Urinary bladder (tissue), 4 donors: Measurements from ENCODE around the gene MLST8. TPM values are rescaled to one million over a fixed set of nuclear protein-coding genes. Genes with fewer than 3 reads are reported as not detected.

Source experiments
- DNase-seq: peaks from one replicate; pipeline ENCODE4 v3.0.0-alpha.2; 2015; ENCODE audit errors: extremely low spot score
- H3K27ac ChIP-seq: one replicate; pipeline ENCODE4 v1.5.1; 2013; ENCODE audit warnings: low read depth, mild to moderate bottlenecking, moderate library complexity
- H3K36me3 ChIP-seq: one replicate; pipeline ENCODE4 v1.6.1; 2013; ENCODE audit warnings: mild to moderate bottlenecking, moderate library complexity; ENCODE audit not compliant: insufficient read depth
- H3K4me1 ChIP-seq: one replicate; pipeline ENCODE4 v1.6.1; 2013; ENCODE audit warnings: mild to moderate bottlenecking, moderate library complexity; ENCODE audit not compliant: insufficient read depth
- H3K4me3 ChIP-seq: one replicate; pipeline ENCODE4 v1.5.1; 2013; ENCODE audit warnings: low read depth, low read length
- WGBS: extraction: QIAGEN DNeasy Blood & Tissue Kit; methylation state at CpG from one replicate; pipeline ENCODE4 v1.1.7; 2013; 5-methylcytosine and 5-hydroxymethylcytosine counted together
- polyA plus RNA-seq: library from polyadenylated mRNA; stranded (reverse); fragments of 200-250 nt; gene quantifications from one replicate; pipeline ENCODE4 v1.2.3, GENCODE V29; 2013
- total RNA-seq: library from RNA; depleted of rRNA; stranded (reverse); fragments of >200 nt; gene quantifications from one replicate; pipeline ENCODE4 v1.2.3, GENCODE V29; 2014
- donor health status: healthy with polysubstance abuse.
- donor health status: healthy.

Gene MLST8
- total and polyA plus RNA-seq, 2 donors: 9.3 to 50.4 TPM

DNA sequence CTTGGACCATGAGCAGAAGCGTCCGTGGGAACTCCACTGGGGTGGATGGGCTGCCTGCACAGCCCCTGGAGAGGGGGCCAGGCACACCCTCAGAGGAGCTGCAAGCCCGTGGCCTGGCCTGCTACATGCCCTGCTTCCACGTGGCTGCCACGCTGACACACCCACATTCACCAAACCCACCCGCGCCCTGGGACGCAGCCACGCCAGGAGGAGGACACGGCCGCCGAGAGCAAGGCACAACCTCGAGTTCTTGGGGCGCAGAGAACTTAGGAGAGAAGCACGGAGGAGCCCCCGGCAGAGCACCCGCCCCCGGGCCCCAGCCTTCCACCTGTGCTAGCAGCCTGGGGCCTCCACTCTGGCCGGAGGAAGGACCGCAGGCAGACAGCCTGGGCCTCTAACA, 27.7 kb upstream of the MLST8 start:
- H3K4me1 ChIP-seq: no peaks in the 10 kb centered on the region
- peaks cover 14% of the 10 kb centered on the region for H3K36me3 ChIP-seq
- no peak overlapping the region for H3K27ac ChIP-seq
- WGBS: 92% methylated on average over 20 of the region's 20 CpGs
- H3K4me3 ChIP-seq: no peak overlapping the region
- no peak for DNase-seq

DNA sequence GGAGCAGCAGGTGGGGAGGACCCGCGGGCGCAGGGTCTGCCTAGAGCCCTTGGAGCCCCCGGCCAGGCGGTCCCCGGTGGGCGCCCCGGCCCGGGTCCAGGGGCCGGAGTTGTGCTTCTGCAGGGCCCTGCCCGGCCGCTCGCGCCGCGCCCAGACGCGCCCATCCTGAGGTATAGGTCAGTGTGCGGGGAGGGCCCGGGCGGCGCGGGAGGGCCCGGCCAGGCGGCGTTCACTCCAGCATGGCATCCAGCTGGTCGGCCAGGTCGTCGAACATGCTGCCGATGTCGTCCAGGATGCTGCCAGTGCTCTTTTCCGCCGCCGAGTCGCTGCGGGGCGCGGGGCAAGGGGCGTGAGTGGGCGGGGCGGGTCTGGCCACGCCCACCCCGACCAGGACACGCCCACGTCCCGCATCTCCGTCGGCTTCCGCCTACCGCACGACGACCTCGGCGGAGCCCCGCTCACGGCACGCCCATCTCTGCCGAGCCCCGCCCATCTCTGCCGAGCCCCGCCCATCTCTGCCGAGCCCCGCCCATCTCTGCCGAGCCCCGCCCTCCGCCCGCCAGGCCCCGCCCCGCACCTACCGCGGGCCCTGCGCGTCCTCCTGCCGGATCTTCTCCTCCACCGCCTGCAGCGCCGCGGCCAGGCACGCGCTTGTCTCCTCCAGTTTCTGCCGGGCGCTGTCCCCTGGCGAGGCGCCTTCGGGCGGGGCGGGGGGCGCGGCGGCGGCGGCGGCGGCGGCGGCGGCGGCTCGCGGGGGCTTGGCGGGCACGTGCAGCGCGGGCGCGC, 26.7 kb upstream of the MLST8 start:
- H3K4me1 ChIP-seq: no peaks in the 10 kb centered on the region
- WGBS: 32% methylated on average over 106 of the region's 106 CpGs
- H3K27ac ChIP-seq: no peak overlapping the region
- H3K4me3 ChIP-seq: no peak overlapping the region
- DNase-seq: no peak
- H3K36me3 ChIP-seq: peaks cover 10% of the 10 kb centered on the region

DNA sequence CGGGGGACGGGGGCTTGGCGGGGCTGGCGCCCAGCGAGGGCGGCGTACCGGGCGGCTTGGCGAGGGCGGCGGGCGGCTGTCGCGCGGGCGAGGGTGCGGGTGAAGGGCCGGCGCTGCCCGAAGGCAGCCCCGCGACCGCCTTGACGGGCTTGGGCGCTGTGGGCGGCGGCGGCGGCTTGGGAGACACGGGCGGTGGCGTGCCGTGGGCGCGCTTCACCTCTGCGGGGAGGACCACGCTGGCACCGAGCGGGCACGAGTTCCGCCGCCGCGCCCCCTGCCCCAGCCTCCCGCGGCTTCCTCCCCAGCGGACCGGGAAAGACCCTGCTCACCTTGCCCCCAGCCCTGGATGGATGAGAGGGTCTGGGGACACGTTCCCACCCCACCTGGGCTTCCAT, 26.1 kb upstream of the MLST8 start:
- Histone ChIP-seq H3K36me3 (peaks cover 7% of the 10 kb centered on the region), H3K4me1 (no peaks in the 10 kb centered on the region), H3K27ac (no peak overlapping the region), H3K4me3 (no peak overlapping the region)
- DNase-seq: no peak
- WGBS: 30% methylated on average over 50 of the region's 50 CpGs

DNA sequence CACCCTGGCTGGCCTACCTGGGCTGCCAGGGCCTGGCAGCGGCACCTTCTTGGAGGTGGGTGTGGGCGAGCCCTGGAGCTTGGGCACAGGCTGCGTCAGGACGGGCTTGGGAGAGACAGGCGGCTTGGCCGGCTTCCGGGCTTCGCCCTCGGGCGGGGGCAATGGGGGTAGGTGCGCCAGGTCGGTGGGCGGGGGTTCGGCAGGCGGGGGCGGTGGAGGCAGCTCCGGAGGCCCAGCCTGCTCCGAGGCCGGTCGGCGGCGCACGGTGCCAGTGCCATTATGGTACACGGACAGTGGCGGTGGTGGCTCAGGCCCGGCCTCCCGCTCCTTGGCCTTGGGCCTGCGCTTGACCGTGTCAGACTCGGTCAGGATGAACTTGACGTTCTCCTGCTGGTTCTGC, 25.7 kb upstream of the MLST8 start:
- no peak for DNase-seq
- no peak overlapping the region for H3K27ac ChIP-seq
- no peaks in the 10 kb centered on the region for H3K4me1 ChIP-seq
- H3K36me3 ChIP-seq: peaks cover 7% of the 10 kb centered on the region
- 94% methylated on average over 31 of the region's 31 CpGs for WGBS
- no peak overlapping the region for H3K4me3 ChIP-seq

DNA sequence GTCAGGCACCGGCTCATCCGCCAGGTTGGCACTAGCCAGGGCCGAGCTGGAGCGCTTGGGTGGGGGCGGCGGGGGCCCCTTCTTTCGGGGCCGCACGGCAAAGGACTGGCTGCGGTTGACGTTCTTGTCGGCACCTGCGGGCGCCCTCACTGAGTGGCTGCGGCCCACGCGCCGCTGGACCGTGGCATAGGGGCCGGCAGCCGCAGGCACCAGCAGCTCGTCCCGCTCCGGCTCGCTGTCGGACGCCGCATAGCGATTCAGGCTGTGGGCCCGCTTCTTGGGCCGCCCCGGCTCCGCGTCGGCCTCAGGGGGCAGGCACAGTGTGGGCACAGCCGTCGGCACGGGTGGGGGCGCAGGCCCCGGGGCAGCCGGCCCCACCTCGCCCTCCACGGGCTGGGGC, 24.8 kb upstream of the MLST8 start:
- WGBS: 94% methylated on average over 43 of the region's 43 CpGs

DNA sequence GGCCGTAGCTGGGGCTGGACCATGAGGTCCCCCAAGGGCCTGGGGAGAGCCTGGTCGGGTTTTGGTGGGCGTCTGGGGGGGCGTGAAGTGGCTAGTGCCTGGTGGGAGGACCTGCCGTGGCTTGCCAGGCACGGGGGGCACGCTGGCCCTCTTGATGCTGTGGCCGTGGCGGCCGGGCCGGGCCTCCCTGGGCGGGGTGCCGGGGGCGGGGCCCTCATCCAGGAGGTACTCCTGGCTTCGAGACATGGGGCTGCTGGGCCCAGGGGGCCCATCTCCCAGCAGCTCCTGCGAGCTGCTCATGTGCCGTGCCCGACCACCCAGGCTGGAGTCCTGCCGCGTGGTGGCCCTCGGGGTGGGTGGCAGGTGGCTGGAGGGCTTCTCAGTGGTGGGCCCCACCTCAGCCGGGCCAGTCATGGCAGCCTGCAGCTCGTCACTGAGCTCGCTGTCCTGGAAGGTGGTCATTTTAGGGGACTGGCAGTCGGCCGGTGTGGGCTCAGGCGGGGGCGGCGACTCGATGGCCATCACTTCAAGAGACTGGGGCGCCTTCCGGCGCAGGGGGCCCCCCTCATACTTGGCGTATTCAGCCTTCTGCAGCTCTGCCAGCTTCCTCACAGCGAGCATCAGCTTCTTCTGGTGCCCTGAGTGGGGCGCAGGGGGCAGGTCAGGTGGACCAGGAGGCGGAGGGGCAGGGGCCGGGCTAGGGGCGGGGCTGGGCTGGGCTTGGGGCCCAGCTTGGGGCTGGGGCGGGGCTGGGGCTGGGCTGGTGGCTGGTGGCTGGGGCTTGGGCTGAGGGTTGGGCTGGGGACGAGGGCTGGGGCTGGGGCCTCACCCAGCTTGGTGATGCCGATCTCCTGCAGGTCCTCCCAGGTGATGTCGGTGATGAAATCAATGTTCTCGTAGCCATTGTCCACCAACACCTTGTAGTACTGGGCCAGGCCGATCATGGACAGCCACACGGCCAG, 24.0 kb upstream of the MLST8 start:
- H3K4me1 ChIP-seq: no peaks in the 10 kb centered on the region
- no peak for DNase-seq
- no peak overlapping the region for H3K4me3 ChIP-seq
- no peaks in the 10 kb centered on the region for H3K36me3 ChIP-seq
- 83% methylated on average over 46 of the region's 46 CpGs for WGBS
- no peak overlapping the region for H3K27ac ChIP-seq

More for the DNA sequence above, 24.8 kb upstream of the MLST8 start:
- peaks cover 3% of the 10 kb centered on the region for H3K36me3 ChIP-seq
- no peak for DNase-seq
- H3K4me3 ChIP-seq: no peak overlapping the region
- no peaks in the 10 kb centered on the region for H3K4me1 ChIP-seq
- H3K27ac ChIP-seq: no peak overlapping the region

DNA sequence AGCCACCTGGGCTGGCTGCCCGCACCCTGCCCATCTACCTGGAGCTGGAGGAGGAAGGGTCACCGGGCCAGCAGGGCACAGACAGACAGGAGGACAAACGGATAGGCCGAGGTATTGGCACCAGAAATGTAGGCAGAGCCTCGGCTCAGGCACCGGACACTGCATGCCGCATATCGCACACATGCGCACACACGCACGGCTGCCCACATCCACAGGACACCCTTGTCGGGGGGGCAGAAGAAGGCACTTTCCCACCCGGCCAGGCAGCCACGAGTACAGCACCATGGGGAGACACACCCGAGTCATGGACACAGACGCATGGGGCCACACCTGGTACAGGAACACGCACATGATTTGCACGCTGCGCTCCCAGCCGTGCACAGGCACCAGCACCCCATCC, 23.3 kb upstream of the MLST8 start:
- no peaks in the 10 kb centered on the region for H3K36me3 ChIP-seq
- H3K27ac ChIP-seq: no peak overlapping the region
- DNase-seq: no peak
- no peaks in the 10 kb centered on the region for H3K4me1 ChIP-seq
- no peak overlapping the region for H3K4me3 ChIP-seq
- 92% methylated on average over 20 of the region's 20 CpGs for WGBS

DNA sequence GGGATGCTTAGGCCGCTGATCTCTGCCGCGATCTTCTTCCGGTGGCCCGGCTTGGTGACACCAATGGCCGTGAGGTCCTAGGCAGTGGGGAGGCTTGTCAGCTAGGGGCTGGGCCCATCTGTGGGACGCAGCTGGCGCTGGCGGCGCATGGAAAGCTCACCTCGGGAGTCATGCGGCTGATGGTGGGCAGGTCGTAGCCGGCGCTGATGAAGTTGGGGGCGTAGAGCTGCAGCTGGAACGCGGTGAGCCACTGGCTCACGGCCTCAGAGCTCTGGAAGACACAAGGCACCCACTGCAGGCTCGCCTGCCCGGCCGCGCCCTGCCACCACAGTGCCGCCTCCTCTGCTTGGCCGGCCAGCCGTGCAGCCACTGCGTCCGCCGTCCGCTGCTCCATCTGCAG, 21.6 kb upstream of the MLST8 start:
- WGBS: 91% methylated on average over 30 of the region's 30 CpGs
- DNase-seq: no peak
- no peak overlapping the region for H3K4me3 ChIP-seq
- H3K27ac ChIP-seq: no peak overlapping the region
- H3K36me3 ChIP-seq: no peaks in the 10 kb centered on the region
- H3K4me1 ChIP-seq: no peaks in the 10 kb centered on the region

DNA sequence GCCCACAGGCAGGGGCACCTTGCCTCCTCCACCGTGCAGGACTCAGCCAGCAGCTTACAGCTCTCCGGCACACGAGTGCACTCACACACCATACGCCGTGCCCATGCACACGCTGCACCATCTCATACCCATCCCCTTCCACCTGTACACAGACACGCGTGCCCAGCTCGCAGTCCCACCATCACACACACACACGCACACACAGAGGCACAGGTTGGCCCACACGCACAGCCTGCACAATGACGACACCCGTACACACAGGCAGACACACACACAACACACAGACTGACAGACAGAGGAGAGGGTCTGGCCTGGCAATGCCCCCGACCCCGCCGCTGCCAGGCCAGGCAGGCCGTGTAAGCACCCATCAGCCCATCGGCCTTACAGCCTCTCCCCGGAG, 20.9 kb upstream of the MLST8 start:
- Histone ChIP-seq H3K36me3 (no peaks in the 10 kb centered on the region), H3K4me3 (no peak overlapping the region)
- WGBS: 90% methylated on average over 19 of the region's 19 CpGs

DNA sequence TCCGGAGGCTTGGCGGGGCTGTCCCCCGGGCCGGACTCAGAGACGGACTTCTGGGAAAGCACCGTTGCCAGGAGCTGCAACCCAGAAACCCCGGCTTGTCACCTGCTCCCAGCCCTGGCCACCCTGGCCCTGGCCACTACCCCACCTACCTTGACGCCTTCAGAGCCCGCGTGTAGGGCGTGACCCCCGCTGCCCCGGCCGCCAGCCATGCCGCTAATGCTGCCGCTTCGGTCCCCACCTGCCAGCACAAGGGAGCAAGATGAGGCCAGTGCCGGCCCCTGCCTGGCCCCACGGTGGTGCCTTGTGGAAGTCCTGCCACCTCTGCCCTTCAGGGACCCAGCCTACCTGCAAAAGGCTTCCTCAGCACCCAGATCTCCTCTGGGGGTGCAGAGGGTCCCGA, 20.3 kb upstream of the MLST8 start:
- H3K36me3 ChIP-seq: no peaks in the 10 kb centered on the region
- DNase-seq: no peak
- no peak overlapping the region for H3K27ac ChIP-seq
- no peak overlapping the region for H3K4me3 ChIP-seq
- 87% methylated on average over 20 of the region's 20 CpGs for WGBS
- no peaks in the 10 kb centered on the region for H3K4me1 ChIP-seq

More for the DNA sequence above, 20.9 kb upstream of the MLST8 start:
- no peaks in the 10 kb centered on the region for H3K4me1 ChIP-seq
- no peak for DNase-seq
- H3K27ac ChIP-seq: no peak overlapping the region

DNA sequence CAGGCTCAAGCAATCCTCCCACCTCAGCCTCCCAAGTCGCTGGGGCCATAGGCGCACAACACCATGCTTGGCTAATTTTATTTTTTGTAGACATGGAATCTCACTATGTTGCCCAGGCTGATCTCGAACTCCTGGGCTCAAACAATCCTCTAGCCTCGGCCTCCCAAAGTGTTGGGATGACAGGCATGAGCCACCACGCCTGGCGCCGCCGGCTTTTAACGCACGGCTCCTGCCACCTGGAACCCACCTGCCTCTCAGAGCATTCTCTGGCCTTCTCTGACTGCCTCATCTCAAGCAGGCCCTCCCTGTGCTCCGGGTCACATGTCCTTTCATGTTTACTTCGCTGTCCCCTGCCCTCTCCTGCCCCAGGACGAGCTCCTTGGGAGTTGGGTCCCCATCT, 19.2 kb upstream of the MLST8 start:
- H3K4me3 ChIP-seq: no peak overlapping the region
- no peak for DNase-seq
- no peaks in the 10 kb centered on the region for H3K4me1 ChIP-seq
- H3K36me3 ChIP-seq: no peaks in the 10 kb centered on the region
- WGBS: 86% methylated on average over 13 of the region's 13 CpGs
- no peak overlapping the region for H3K27ac ChIP-seq

DNA sequence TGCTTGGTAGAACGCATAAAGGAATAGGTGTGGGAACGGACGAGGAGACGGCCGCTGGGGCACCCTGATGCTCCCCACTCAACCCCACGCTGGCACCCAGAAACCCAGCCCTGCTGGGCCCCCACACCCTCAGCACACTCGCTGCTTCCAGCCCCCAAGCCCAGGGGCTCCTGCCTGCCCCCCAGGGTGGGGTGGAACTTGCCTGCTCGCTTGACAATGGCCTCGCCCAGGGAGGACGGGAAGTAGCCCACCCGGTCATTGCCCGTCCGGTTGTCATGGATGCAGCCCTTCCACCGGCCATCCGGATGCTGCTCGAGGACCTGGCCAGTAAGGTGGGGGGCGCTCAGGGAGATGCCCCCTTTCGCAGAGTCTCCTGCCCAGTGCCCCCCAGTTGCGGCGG, 18.7 kb upstream of the MLST8 start:
- Histone ChIP-seq H3K36me3 (no peaks in the 10 kb centered on the region), H3K27ac (no peak overlapping the region), H3K4me1 (no peaks in the 10 kb centered on the region), H3K4me3 (no peak overlapping the region)
- 82% methylated on average over 20 of the region's 20 CpGs for WGBS
- no peak for DNase-seq

DNA sequence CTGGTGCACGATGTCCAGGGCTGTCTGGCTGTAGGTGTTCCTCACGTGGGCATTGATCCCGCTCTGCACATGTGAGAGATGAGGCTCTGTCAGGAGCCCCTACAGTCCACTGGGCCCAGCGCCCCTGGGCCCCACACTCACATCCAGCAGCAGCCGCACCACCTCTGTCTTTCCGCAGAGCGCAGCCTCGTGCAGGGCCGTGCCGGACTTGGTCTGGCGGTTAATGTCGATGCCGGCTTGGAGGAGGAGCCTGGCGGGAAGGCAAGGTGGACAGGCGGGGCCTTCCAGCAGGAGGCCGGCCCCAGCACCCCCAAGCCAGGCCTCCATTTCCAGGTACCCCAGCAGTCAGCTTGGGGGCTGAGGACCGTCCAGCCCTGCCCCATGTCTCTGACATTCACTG, 18.0 kb upstream of the MLST8 start:
- 65% methylated on average over 17 of the region's 17 CpGs for whole genome bisulfite sequencing
- no peaks in the 10 kb centered on the region for H3K36me3 ChIP-seq
- H3K27ac ChIP-seq: no peak overlapping the region
- no peaks in the 10 kb centered on the region for H3K4me1 ChIP-seq
- no peak for DNase-seq
- H3K4me3 ChIP-seq: no peak overlapping the region

DNA sequence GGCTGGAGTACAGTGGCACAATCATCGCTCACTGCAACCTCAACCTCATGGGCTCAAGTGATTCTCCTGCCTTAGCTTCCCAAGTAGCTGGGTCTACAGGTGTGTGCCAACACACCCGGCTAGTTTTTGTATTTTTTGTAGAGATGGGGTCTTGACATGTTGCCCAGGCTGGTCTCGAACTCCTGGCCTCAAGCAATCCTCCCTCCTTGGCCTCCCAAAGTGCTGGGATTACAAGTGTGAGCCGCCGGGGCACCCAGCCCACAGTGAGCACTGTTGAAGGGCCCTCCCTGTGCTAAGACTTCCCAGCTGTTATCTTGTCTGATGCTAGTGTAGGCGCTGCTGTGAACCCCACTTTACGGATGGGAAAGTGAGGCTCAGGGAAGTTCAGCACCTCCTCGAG, 16.9 kb upstream of the MLST8 start:
- DNase-seq: no peak
- no peak overlapping the region for H3K27ac ChIP-seq
- no peaks in the 10 kb centered on the region for H3K36me3 ChIP-seq
- H3K4me1 ChIP-seq: no peaks in the 10 kb centered on the region
- H3K4me3 ChIP-seq: no peak overlapping the region
- WGBS: 93% methylated on average over 8 of the region's 8 CpGs
